Muscle of arm (tissue), 14 donors: ENCODE measurements around the gene DAW1. TPM values are rescaled to one million over a fixed set of nuclear protein-coding genes. Genes with fewer than 3 reads are reported as not detected.
"Not testable (repeated sequence)": the region's sequence is repeated elsewhere in the genome, so short reads cannot be mapped to it uniquely, and the experiment has no call there.

ENCODE experiments used
- DNase-seq: peaks from one replicate; pipeline ENCODE4 v3.0.0-alpha.2; 2013
- long read RNA-seq, 11 donors: transcript quantifications; one replicate each; lab custom pipeline, GENCODE V29; 2026
- polyA plus RNA-seq, 12 donors: library from polyadenylated mRNA; unstranded; fragments of 120-200 nt; gene quantifications; one replicate each; pipeline ENCODE4 v1.2.1, GENCODE V29; 2013; ENCODE audit not compliant: insufficient read length in 12 of 12

The DAW1 gene
- polyA plus RNA-seq: under 1 TPM in 4 of 12 donors, not detected in 8; 0.06 to 0.21 (median 0.08) TPM
- long read RNA-seq, donor 1: 0 reads
- long read RNA-seq, donor 2: 0 reads
- long read RNA-seq, donor 3: 0 reads
- long read RNA-seq, donor 4: 0 reads
- long read RNA-seq, donor 5: 0 reads
- long read RNA-seq, donor 6: 0 reads
- long read RNA-seq, donor 7: 0 reads
- long read RNA-seq, donor 8: 0 reads
- long read RNA-seq, donor 9: 0 reads
- long read RNA-seq, donor 10: 0 reads
- long read RNA-seq, donor 11: 0 reads

- peak; percentile 63 for DNase-seq
Measured at GRCh38 chr2:227871375-227871791, at the start of gene DAW1. TSS of gene DAW1 (plus strand) at chr2:227871631. CDS start at chr2:227871690, 59 bp downstream.

DNA sequence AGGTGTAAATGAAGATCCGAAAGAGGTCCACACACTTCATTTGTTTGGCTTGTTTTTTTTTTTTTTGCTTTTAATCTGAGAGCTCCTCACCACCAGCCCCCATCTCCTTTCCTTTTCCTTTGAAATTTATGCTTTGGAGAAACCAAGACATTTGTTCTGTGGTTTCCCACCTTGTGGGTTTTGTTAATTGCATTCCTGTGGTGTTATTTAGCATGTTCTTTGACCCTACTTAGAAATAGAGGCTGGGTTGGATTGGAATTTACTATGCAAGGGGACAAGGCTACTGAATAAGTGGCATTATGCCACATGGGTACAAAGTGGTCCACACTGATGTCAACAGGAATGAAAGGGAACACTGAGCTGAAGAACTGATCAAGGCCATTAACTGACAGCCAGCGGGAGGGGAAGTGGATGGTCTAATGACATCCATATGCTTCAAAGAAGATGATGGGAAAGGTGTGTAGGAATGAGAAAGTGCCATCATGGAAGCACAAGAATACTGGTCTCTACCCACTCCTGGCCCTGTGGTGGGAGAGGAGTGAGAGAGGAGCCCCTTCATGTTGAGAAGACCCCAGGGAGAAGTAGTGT lies 48.9 kb upstream of the DAW1 start:
- no peak for DNase-seq

DNA sequence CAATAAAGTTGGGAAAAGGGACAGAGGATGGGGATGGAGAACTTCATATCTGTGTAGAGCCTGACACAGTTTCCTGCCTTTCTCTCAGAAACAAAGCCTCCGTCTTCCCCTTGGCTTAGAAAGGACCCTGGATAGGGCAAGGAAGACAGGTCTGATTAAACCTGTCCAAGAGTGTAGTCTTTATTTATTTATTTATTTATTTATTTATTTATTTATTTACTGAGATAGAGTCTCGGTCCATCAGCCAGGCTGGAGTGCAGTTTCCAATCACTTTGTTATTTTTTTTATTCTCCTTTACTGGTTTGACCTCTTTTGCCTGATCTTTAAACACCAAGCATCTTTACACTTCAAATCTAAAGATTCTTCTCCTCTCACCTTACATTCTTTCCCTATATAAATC lies 47.5 kb upstream of the DAW1 start:
- DNase-seq: no peak

- no peak for DNase-seq
Measured at GRCh38 chr2:227824711-227825110, 46.7 kb upstream of the DAW1 start.

- no peak for DNase-seq
Measured at GRCh38 chr2:227826019-227826521, 45.4 kb upstream of the DAW1 start.

DNA sequence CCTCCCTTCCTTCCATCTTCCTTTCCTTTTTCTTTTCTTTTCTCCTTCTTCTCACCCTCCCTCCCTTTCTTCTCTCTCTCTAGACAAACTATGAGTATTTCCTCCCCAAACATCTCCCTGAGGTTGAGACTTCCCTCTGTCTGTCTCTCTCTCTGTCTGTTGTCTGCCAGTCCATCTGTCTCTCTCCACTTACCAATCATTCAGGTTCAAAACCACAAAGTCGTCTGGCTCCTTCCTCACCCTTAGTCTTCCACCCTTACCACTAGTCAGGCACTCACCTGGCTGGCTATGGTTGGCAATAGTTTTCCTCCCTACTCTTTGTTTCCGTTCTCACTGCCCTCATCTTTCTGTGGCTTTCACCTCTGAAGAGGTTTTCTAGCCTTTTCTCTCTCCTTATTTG lies 44.9 kb upstream of the DAW1 start:
- no peak for DNase-seq

- no peak for DNase-seq
Measured at GRCh38 chr2:227827143-227827542, 44.3 kb upstream of the DAW1 start.

- no peak for DNase-seq
Measured at GRCh38 chr2:227828477-227828912, 42.9 kb upstream of the DAW1 start.

DNA sequence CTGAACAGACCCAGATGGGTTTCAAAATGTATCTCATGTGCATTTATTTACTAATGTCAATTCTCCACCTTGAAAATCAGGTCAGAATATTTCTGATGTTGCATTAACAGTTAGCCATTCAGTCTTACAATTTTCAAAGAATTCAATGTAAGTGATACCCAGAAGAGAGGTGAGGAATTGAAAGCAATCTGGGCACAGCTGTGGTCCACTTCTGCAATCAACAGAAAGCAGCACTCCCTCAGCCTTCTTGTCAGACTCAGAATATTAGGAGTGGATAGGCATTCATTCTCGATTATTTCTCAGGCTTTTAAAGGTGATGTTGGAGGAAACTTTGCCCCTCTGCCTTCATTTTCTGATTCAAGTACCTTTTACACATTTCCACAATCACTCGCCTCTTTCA lies 42.1 kb upstream of the DAW1 start:
- no peak for DNase-seq

DNA sequence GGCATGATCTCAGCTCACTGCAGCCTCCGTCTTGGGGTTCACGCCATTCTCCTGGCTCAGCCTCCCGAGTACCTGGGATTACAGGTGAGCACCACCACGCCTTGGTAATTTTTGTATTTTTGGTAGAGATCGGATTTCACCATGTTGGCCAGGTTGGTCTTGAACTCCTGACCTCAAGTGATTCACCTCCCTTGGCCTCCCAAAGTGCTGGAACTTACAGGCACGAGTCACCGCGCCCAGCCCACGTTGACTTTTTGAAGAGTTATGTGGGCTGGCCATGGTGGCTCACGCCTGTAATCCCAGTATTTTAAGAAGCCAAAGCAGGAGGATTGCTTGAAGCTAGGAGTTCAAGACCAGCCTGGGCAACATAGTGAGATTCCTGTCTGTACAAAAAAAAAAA lies 37.0 kb upstream of the DAW1 start:
- no peak for DNase-seq

DNA sequence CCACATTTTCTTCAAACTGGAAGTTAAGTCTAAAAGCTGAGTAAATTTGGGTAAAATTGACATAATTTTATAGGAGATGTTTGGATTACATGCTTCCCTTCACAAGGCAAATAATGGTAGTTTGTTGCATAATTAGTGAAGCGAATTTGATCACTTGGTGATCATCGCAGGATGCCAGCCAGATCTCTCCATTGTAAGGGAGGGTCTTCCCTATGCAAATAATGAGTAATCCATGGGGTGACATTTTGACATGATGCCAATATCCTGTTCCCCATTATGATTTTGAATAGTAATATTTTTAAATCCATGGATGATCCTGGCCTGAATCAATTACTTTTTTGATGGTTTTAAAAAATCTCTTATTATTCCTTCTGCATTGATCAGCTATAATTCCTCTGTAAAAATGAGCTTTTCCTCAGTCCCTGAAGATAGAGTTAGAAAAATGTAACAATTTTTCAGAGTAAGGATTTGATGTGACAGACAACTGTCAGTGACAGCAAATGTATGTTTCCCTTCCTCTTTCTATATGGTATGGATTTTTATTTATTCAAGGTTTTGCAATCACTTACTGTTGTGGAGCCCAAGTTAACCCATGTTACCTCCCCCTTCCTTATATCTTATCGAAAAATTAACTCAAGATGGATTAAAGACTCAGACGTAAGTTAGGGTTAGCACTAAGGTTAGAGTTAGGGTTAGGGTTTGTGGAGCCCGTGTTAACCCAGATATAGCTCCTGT lies 36.3 kb upstream of the DAW1 start:
- DNase-seq: no peak

DNA sequence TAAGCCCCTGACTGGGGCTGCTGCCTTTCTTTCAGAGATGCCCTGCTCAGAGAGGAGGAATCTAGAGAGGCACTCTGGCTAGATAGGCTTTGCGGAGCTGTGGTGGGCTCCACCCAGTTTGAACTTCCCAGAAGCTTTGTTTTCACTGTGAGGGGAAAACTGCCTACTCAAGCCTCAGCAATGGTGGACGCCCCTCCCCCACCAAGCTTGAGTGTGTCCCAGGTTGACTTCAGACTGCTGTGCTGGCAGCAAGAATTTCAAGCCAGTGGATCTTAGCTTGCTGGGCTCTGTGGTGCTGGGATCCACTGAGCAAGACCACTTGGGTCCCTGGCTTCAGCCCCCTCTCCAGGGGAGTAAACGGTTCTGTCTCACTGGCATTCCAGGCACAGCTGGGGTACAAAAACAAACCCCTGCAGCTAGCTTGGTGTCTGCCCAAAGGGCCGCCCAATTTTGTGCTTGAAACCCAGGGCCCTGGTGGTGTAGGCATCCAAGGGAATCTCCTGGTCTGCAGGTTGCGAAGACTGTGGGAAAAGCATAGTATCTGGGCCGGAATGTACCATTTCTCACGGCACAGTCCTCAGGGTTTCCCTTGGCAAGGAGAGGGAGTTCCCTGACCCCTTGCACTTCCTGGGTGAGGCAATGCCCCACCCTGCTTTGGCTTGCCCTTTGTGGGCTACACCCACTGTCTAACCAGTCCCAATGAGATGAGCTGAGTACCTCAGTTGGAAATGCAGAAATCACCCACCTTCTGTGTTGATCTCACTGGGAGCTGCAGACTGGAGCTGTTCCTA lies 31.9 kb upstream of the DAW1 start:
- DNase-seq: not testable (repeated sequence)

DNA sequence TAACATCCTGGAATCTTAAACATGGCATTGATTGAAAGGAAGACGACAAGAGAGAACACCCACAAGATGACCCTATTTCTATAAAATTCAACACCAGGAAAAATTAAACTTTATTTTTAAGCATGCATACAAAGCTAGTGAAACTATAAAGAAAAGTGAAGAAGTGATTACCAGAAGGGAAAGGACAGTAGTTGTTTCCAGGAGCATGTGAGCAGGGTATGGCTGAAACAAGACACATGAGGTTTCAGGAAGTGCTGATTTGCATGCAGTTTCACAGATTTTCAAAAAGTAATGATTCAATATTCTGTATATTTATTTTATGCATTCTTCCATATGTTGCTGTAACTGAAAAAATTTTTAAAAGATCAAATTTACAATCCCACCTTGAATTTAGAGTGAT lies 24.6 kb upstream of the DAW1 start:
- DNase-seq: no peak

GRCh38 chr2:227848146-227848545 lies 23.3 kb upstream of the DAW1 start:
- DNase-seq: no peak

DNA sequence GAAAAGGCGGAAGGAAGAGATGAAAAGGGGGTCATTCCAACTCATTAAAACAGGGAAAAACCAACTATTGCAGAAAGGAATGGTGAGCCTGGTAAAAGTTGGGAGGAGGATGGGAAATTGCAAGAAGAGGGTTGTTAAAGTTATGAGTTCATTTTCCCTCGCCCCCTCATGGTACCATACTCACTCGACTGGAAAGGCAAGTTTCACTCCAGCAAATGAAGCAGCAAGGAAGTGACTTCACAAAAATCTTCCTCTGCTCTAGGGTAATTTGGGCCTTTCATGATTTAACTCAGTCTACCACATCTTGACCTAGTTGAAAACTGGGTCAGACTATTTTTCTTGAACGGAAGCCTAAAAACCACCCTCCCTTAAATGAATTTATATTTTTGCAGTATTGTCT lies 22.8 kb upstream of the DAW1 start:
- DNase-seq: no peak

- no peak for DNase-seq
Measured at GRCh38 chr2:227849906-227850305, 21.5 kb upstream of the DAW1 start.

- DNase-seq: no peak
Measured at GRCh38 chr2:227853204-227853629, 18.2 kb upstream of the DAW1 start.

GRCh38 chr2:227853765-227854271 lies 17.6 kb upstream of the DAW1 start:
- no peak for DNase-seq

GRCh38 chr2:227855440-227855839 lies 16.0 kb upstream of the DAW1 start:
- no peak for DNase-seq

GRCh38 chr2:227856697-227857096 lies 14.7 kb upstream of the DAW1 start:
- DNase-seq: no peak

GRCh38 chr2:227860221-227860641 lies 11.2 kb upstream of the DAW1 start:
- DNase-seq: no peak

DNA sequence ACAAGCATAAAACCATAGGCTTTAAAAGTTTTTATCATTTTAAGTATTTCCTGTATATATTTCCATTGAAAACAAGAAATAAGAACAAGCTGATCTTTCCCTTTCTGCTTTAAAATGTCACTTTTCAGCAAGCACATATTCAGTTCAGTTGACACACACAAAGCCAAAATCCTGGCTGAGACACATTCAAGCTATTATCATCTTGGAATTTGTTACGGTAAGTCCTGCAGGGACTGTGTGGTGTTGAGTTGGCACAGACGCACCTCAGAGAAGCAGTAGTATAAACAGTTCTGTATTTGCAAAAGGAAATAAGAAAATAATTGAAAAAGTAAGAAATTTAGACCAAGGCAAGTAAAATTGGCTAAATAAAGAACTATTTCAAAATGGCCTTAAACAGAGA lies 10.4 kb upstream of the DAW1 start:
- DNase-seq: no peak
